IMR-90 (cell line): ENCODE measurements around the gene RNU6-9. TPM values are rescaled to one million over a fixed set of nuclear protein-coding genes. Genes with fewer than 3 reads are reported as not detected.

Source experiments
- ATAC-seq: fragments of 200-7000 bp; cut with Tn5 transposase; 2 replicates; pipeline ENCODE4 v1.9.1; 2020; ENCODE audit warnings: low read depth, mild to moderate bottlenecking, moderate library complexity
- BruUV-seq: library from RNA; stranded (reverse); fragments of 400-500 nt; replicated peaks from 2 replicates; lab custom pipeline; 2021; lab: Mats Ljungman, UMichigan
- CTCF ChIA-PET: fragments of 300-600 bp; formaldehyde crosslinking; extraction: SDS; loops from one replicate; lab custom pipeline; 2021; ENCODE audit warnings: antibody characterized with exemption; lab: Yijun Ruan, JAX
- POLR2A ChIA-PET: fragments of 300-600 bp; sonication (Branson Sonifier 250); formaldehyde crosslinking; loops from one replicate; lab custom pipeline; 2022; ENCODE audit warnings: antibody characterized with exemption; ENCODE audit not compliant: unreplicated experiment; lab: Charles Lee
- DNase-seq: peaks from one replicate; pipeline ENCODE4 v3.0.0; 2013
- H2AFZ ChIP-seq: replicated peaks from 2 replicates; pipeline ENCODE3; 2013; ENCODE audit warnings: low read length, mild to moderate bottlenecking; ENCODE audit not compliant: poor library complexity
- H2AK5ac ChIP-seq: 2 replicates; pipeline ENCODE4 v1.6.1; 2013; ENCODE audit warnings: low read depth, low read length, inconsistent platforms
- H2AK9ac ChIP-seq: replicated peaks from 2 replicates; pipeline ENCODE3; 2013; ENCODE audit warnings: mild to moderate bottlenecking, low read depth, low read length, moderate library complexity; ENCODE audit not compliant: poor library complexity
- H2BK120ac ChIP-seq: 2 replicates; pipeline ENCODE4 v1.6.1; 2013; ENCODE audit warnings: low read depth, low read length, inconsistent platforms
- H2BK15ac ChIP-seq: 3 replicates; pipeline ENCODE4 v1.6.1; 2013; ENCODE audit warnings: low read depth, low read length, inconsistent platforms
- H2BK20ac ChIP-seq: 2 replicates; pipeline ENCODE4 v1.6.1; 2013; ENCODE audit warnings: low read depth, mild to moderate bottlenecking, inconsistent platforms, low read length, moderate library complexity
- H2BK5ac ChIP-seq: 2 replicates; pipeline ENCODE4 v1.6.1; 2013; ENCODE audit warnings: mild to moderate bottlenecking, low read depth, low read length, inconsistent platforms; ENCODE audit not compliant: poor library complexity, severe bottlenecking
- H3K14ac ChIP-seq: replicated peaks from 2 replicates; pipeline ENCODE4 v1.6.1; 2013; ENCODE audit warnings: low read depth, low read length, inconsistent platforms
- H3K18ac ChIP-seq: 2 replicates; pipeline ENCODE4 v1.6.1; 2013; ENCODE audit warnings: low read depth, low read length, control low read depth
- H3K23ac ChIP-seq: 2 replicates; pipeline ENCODE4 v1.6.1; 2013; ENCODE audit warnings: low read depth, low read length, inconsistent platforms
- H3K27ac ChIP-seq: 2 replicates; pipeline ENCODE4 v1.5.1; 2013; ENCODE audit warnings: mild to moderate bottlenecking, control low read depth, low read length; ENCODE audit not compliant: insufficient read depth
- H3K27me3 ChIP-seq: 2 replicates; pipeline ENCODE4 v1.6.1; 2013; ENCODE audit warnings: low read length; ENCODE audit not compliant: control insufficient read depth, insufficient read depth
- H3K36me3 ChIP-seq: 2 replicates; pipeline ENCODE4 v1.6.1; 2013; ENCODE audit warnings: low read length, mixed read lengths; ENCODE audit not compliant: control insufficient read depth, insufficient read depth
- H3K4ac ChIP-seq: 2 replicates; pipeline ENCODE4 v1.6.1; 2013; ENCODE audit warnings: low read depth, low read length, inconsistent platforms
- H3K4me1 ChIP-seq: 2 replicates; pipeline ENCODE4 v1.6.1; 2013; ENCODE audit warnings: low read length, mixed read lengths; ENCODE audit not compliant: control insufficient read depth, insufficient read depth
- H3K4me2 ChIP-seq: 2 replicates; pipeline ENCODE4 v1.6.1; 2013; ENCODE audit warnings: low read depth, mild to moderate bottlenecking, control low read depth, low read length, moderate library complexity
- H3K4me3 ChIP-seq: 2 replicates; pipeline ENCODE4 v1.5.1; 2013; ENCODE audit warnings: low read depth, mild to moderate bottlenecking, control low read depth, low read length, moderate library complexity; ENCODE audit not compliant: insufficient read depth
- H3K56ac ChIP-seq: 2 replicates; pipeline ENCODE4 v1.6.1; 2013; ENCODE audit warnings: low read length, inconsistent platforms; ENCODE audit not compliant: insufficient read depth; ENCODE audit errors: extremely low read depth
- H3K79me1 ChIP-seq, 2 experiments: 2 replicates each; pipeline ENCODE4 v1.6.1; 2013; ENCODE audit warnings: low read length in 2 of 2, inconsistent platforms in 1 of 2, low read depth in 1 of 2
- H3K9ac ChIP-seq: 2 replicates; pipeline ENCODE4 v1.6.1; 2013; ENCODE audit warnings: low read depth, low read length, control low read depth
- H3K9me1 ChIP-seq: 2 replicates; pipeline ENCODE4 v1.6.1; 2013; ENCODE audit warnings: low read length, inconsistent platforms; ENCODE audit not compliant: insufficient read depth
- H3K9me3 ChIP-seq: 2 replicates; pipeline ENCODE4 v1.6.1; 2013; ENCODE audit warnings: low read length; ENCODE audit not compliant: control insufficient read depth, insufficient read depth
- H4K20me1 ChIP-seq: 2 replicates; pipeline ENCODE4 v1.6.1; 2013; ENCODE audit warnings: low read length, inconsistent platforms; ENCODE audit not compliant: insufficient read depth
- H4K5ac ChIP-seq: 2 replicates; pipeline ENCODE4 v1.6.1; 2013; ENCODE audit warnings: mild to moderate bottlenecking, low read depth, low read length, control low read depth
- H4K8ac ChIP-seq, 2 experiments: 2 replicates each; pipeline ENCODE4 v1.6.1; 2013; ENCODE audit warnings: low read depth in 2 of 2, low read length in 2 of 2, control low read depth in 1 of 2, inconsistent platforms in 1 of 2
- H4K91ac ChIP-seq: 2 replicates; pipeline ENCODE4 v1.6.1; 2013; ENCODE audit warnings: low read depth, low read length, inconsistent platforms; ENCODE audit not compliant: insufficient read depth
- BHLHE40 ChIP-seq: fragments of 150-350 bp; IDR thresholded peaks from 2 replicates; pipeline ENCODE4 v1.6.1; 2016; ENCODE audit warnings: mild to moderate bottlenecking, low read depth, low read length
- CEBPB ChIP-seq: IDR thresholded peaks from 2 replicates; pipeline ENCODE4 v1.6.1; 2012; ENCODE audit warnings: low read depth, low read length, improper control_type of control experiment
- CHD1 ChIP-seq: IDR thresholded peaks from 2 replicates; pipeline ENCODE4 v1.6.1; 2012; ENCODE audit warnings: low read depth, low read length, improper control_type of control experiment
- FOS ChIP-seq: fragments of 150-350 bp; IDR thresholded peaks from 2 replicates; pipeline ENCODE4 v1.6.1; 2016; ENCODE audit warnings: low read depth, low read length
- NFE2L2 ChIP-seq: fragments of 150-350 bp; IDR thresholded peaks from 2 replicates; pipeline ENCODE4 v1.6.1; 2016; ENCODE audit warnings: low read depth, mild to moderate bottlenecking, low read length
- RCOR1 ChIP-seq: IDR thresholded peaks from 2 replicates; pipeline ENCODE4 v1.6.1; 2012; ENCODE audit warnings: mild to moderate bottlenecking, low read length, improper control_type of control experiment; ENCODE audit not compliant: insufficient replicate concordance
- RFX5 ChIP-seq: IDR thresholded peaks from 2 replicates; pipeline ENCODE4 v1.8.0; 2012; ENCODE audit warnings: low read depth, mild to moderate bottlenecking, low read length, moderate library complexity
- SMC3 ChIP-seq: fragments of 150-350 bp; IDR thresholded peaks from 2 replicates; pipeline ENCODE4 v1.6.1; 2016; ENCODE audit warnings: low read depth, mild to moderate bottlenecking, antibody characterized with exemption, low read length, moderate library complexity
- USF2 ChIP-seq: fragments of 150-350 bp; IDR thresholded peaks from 2 replicates; pipeline ENCODE4 v1.6.1; 2017; ENCODE audit warnings: mild to moderate bottlenecking, antibody characterized with exemption, low read length, low read depth
- WGBS, 2 experiments: methylation state at CpG; one replicate each; pipeline versions ENCODE4 v1.1.5 to v1.1.7; 2013; ENCODE audit warnings: missing lambda C conversion rate in 2 of 2; ENCODE audit not compliant: insufficient read length in 1 of 2; ENCODE audit errors: extremely low coverage in 2 of 2; 5-methylcytosine and 5-hydroxymethylcytosine counted together
- dilution Hi-C: fragments of 300-500 bp; cut with HindIII; formaldehyde crosslinking; loops from one replicate; pipeline ENCODE4 v1.14.3; 2018; ENCODE audit warnings: low sequenced_read_pairs; ENCODE audit not compliant: unreplicated experiment
- in situ Hi-C: fragments of 300-500 bp; cut with MboI; formaldehyde crosslinking; loops from 3 replicates; pipeline ENCODE4 v1.14.3; 2019; ENCODE audit warnings: low sequenced_read_pairs, inconsistent platforms, mixed read lengths
- intact Hi-C: fragments of 100-400 bp; cut with micrococcal nuclease; formaldehyde crosslinking; loops from 2 replicates; pipeline ENCODE4 v1.10.0; 2022
- polyA plus RNA-seq, 3 experiments: library from polyadenylated mRNA; depleted of rRNA; stranded (reverse); fragments of >200 nt; gene quantifications; 2 replicates each; pipeline ENCODE4 v1.2.3, GENCODE V29; 2012; ENCODE audit warnings: low replicate concordance in 1 of 3
- total RNA-seq: library from RNA; depleted of rRNA; stranded (reverse); fragments of >200 nt; gene quantifications from 2 replicates; pipeline ENCODE4 v1.2.3, GENCODE V29; 2012
- TF ChIP-seq, protein P1 (sequence below): conservative IDR thresholded peaks from 2 replicates; pipeline ENCODE4 v1.5.1; 2012; ENCODE audit warnings: mild to moderate bottlenecking, low read depth, low read length, improper control_type of control experiment
- TF ChIP-seq, protein P2 (sequence below): fragments of 150-350 bp; IDR thresholded peaks from 2 replicates; pipeline ENCODE4 v1.6.1; 2016; ENCODE audit warnings: low read depth, mild to moderate bottlenecking, low read length, moderate library complexity, borderline replicate concordance

Gene RNU6-9
- total and polyA plus RNA-seq, 2 of the 4 experiments (the other 2 are of a cell fraction) = not detected

- Histone ChIP-seq H3K36me3 (no peaks in the 10 kb centered on the region), H3K4me1 (peaks cover 2% of the 10 kb centered on the region; the same call in 1 of the 2 replicates), H3K27me3 (peaks cover 20% of the 10 kb centered on the region), H3K18ac (no peak overlapping the region), H2BK5ac (no peak overlapping the region), H3K14ac (no peak overlapping the region), H3K23ac (no peak overlapping the region), H2BK120ac (no peak overlapping the region), H2AK5ac (no peak overlapping the region; the same call in 1 of the 2 replicates), H3K9ac (no peak overlapping the region), H2AK9ac (peak overlapping the region; percentile 55), H4K91ac (no peak overlapping the region), H3K4ac (no peak overlapping the region), H3K4me3 (peak overlapping the region; percentile 10; the same call in 1 of the 2 replicates), H2AFZ (peak overlapping the region; percentile 71), H3K56ac (no peak overlapping the region), H3K27ac (no peak overlapping the region), H3K9me3 (no peaks in the 10 kb centered on the region), H3K4me2 (peak overlapping the region; percentile 51), H3K79me1 (no peaks in the 10 kb centered on the region), H4K8ac (no peak overlapping the region), H3K9me1 (no peaks in the 10 kb centered on the region), H2BK15ac (no peak overlapping the region), H4K5ac (no peak overlapping the region), H4K20me1 (no peaks in the 10 kb centered on the region; the same call in 1 of the 2 replicates), H2BK20ac (no peak overlapping the region)
- 2% methylated on average over 13 of the region's 70 CpGs; no CpG with 5 or more reads in 1 of the 2 experiments for WGBS, 2 experiments
- ATAC-seq = 0 out of 2 replicates have a peak, but pooled peaks have one; percentile 36
- intact Hi-C loops = no loop called here
- no peak for TF ChIP-seq RFX5
- no peak for TF ChIP-seq SMC3
- TF ChIP-seq, protein P1, sequence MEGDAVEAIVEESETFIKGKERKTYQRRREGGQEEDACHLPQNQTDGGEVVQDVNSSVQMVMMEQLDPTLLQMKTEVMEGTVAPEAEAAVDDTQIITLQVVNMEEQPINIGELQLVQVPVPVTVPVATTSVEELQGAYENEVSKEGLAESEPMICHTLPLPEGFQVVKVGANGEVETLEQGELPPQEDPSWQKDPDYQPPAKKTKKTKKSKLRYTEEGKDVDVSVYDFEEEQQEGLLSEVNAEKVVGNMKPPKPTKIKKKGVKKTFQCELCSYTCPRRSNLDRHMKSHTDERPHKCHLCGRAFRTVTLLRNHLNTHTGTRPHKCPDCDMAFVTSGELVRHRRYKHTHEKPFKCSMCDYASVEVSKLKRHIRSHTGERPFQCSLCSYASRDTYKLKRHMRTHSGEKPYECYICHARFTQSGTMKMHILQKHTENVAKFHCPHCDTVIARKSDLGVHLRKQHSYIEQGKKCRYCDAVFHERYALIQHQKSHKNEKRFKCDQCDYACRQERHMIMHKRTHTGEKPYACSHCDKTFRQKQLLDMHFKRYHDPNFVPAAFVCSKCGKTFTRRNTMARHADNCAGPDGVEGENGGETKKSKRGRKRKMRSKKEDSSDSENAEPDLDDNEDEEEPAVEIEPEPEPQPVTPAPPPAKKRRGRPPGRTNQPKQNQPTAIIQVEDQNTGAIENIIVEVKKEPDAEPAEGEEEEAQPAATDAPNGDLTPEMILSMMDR = no peak
- TF ChIP-seq, protein P2, sequence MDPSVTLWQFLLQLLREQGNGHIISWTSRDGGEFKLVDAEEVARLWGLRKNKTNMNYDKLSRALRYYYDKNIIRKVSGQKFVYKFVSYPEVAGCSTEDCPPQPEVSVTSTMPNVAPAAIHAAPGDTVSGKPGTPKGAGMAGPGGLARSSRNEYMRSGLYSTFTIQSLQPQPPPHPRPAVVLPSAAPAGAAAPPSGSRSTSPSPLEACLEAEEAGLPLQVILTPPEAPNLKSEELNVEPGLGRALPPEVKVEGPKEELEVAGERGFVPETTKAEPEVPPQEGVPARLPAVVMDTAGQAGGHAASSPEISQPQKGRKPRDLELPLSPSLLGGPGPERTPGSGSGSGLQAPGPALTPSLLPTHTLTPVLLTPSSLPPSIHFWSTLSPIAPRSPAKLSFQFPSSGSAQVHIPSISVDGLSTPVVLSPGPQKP = no peak
- TF ChIP-seq RCOR1 = no peak
- TF ChIP-seq BHLHE40 = no peak
- no peak for TF ChIP-seq USF2
- no peak for TF ChIP-seq CEBPB
- TF ChIP-seq FOS = no peak
- no peak for TF ChIP-seq CHD1
- no peak for TF ChIP-seq NFE2L2
- no TSS peak for BruUV-seq
- CTCF ChIA-PET = no interaction called here
- in situ Hi-C loops = no loop called here
- POLR2A ChIA-PET = no interaction called here
- no peak for DNase-seq
- dilution Hi-C loops = no loop called here
Measured at GRCh38 chr19:843836-844545, 49.3 kb upstream of the RNU6-9 start.
